Trophoblast cell (in vitro differentiated cells and primary cell): ENCODE measurements around the gene CD99.
"Not testable (repeated sequence)": the region's sequence is repeated elsewhere in the genome, so short reads cannot be mapped to it uniquely, and the experiment has no call there.

ENCODE experiments used
- DNase-seq, 2 donors: peaks; one replicate each; pipeline ENCODE4 v3.0.0-alpha.2; 2016
- H2AFZ ChIP-seq: 2 replicates; pipeline ENCODE4 v1.6.1; 2013; ENCODE audit warnings: low read length, moderate library complexity, mild to moderate bottlenecking; ENCODE audit not compliant: insufficient read depth, poor library complexity
- H2AK5ac ChIP-seq: 2 replicates; pipeline ENCODE4 v1.6.1; 2013; ENCODE audit warnings: mild to moderate bottlenecking, low read length
- H2BK120ac ChIP-seq: 2 replicates; pipeline ENCODE4 v1.6.1; 2013; ENCODE audit warnings: low read length, mild to moderate bottlenecking, moderate library complexity; ENCODE audit not compliant: insufficient read depth, poor library complexity
- H2BK12ac ChIP-seq: 2 replicates; pipeline ENCODE4 v1.6.1; 2013; ENCODE audit warnings: mild to moderate bottlenecking, low read length, moderate library complexity
- H2BK5ac ChIP-seq: 2 replicates; pipeline ENCODE4 v1.6.1; 2013; ENCODE audit warnings: low read length, low read depth, moderate library complexity, mild to moderate bottlenecking; ENCODE audit not compliant: poor library complexity
- H3K14ac ChIP-seq: 2 replicates; pipeline ENCODE4 v1.6.1; 2013; ENCODE audit warnings: mild to moderate bottlenecking, low read length
- H3K18ac ChIP-seq: 2 replicates; pipeline ENCODE4 v1.6.1; 2013; ENCODE audit warnings: mild to moderate bottlenecking, low read length
- H3K23ac ChIP-seq: 2 replicates; pipeline ENCODE4 v1.6.1; 2013; ENCODE audit warnings: low read length
- H3K27ac ChIP-seq: 2 replicates; pipeline ENCODE4 v1.5.1; 2013; ENCODE audit warnings: low read depth, mild to moderate bottlenecking, inconsistent platforms, low read length, moderate library complexity
- H3K27me3 ChIP-seq: 2 replicates; pipeline ENCODE4 v1.6.1; 2013; ENCODE audit warnings: inconsistent platforms, mild to moderate bottlenecking, low read length, moderate library complexity; ENCODE audit not compliant: insufficient read depth
- H3K36me3 ChIP-seq, 2 experiments: 1 replicate in 1 of 2; 2 replicates in 1 of 2; pipeline ENCODE4 v1.6.1; 2013; ENCODE audit warnings: low read length in 2 of 2, mild to moderate bottlenecking in 2 of 2, moderate library complexity in 1 of 2; ENCODE audit not compliant: insufficient read depth in 2 of 2, control insufficient read depth in 1 of 2
- H3K4ac ChIP-seq: 2 replicates; pipeline ENCODE4 v1.6.1; 2013; ENCODE audit warnings: low read depth, mild to moderate bottlenecking, low read length, moderate library complexity
- H3K4me1 ChIP-seq, 2 experiments: 1 replicate in 1 of 2; 2 replicates in 1 of 2; pipeline ENCODE4 v1.6.1; 2013; ENCODE audit warnings: low read length in 2 of 2, mild to moderate bottlenecking in 2 of 2, moderate library complexity in 1 of 2; ENCODE audit not compliant: insufficient read depth in 2 of 2, control insufficient read depth in 1 of 2
- H3K4me2 ChIP-seq: 2 replicates; pipeline ENCODE4 v1.6.1; 2013; ENCODE audit warnings: inconsistent platforms, mild to moderate bottlenecking, low read length, moderate library complexity
- H3K4me3 ChIP-seq: 2 replicates; pipeline ENCODE4 v1.5.1; 2013; ENCODE audit warnings: mild to moderate bottlenecking, low read depth, low read length, inconsistent platforms
- H3K79me1 ChIP-seq: one replicate; pipeline ENCODE4 v1.6.1; 2013; ENCODE audit warnings: low read length
- H3K79me2 ChIP-seq: 2 replicates; pipeline ENCODE4 v1.6.1; 2013; ENCODE audit warnings: low read length, mild to moderate bottlenecking; ENCODE audit not compliant: control insufficient read depth, insufficient read depth, poor library complexity
- H3K9ac ChIP-seq: 2 replicates; pipeline ENCODE4 v1.6.1; 2013; ENCODE audit warnings: mild to moderate bottlenecking, low read length
- H3K9me3 ChIP-seq: 2 replicates; pipeline ENCODE4 v1.6.1; 2013; ENCODE audit warnings: low read depth, mild to moderate bottlenecking, control low read depth, inconsistent platforms, low read length; ENCODE audit not compliant: insufficient read depth
- H4K12ac ChIP-seq: 2 replicates; pipeline ENCODE4 v1.6.1; 2013; ENCODE audit warnings: low read depth, mild to moderate bottlenecking, low read length, moderate library complexity
- H4K8ac ChIP-seq: 2 replicates; pipeline ENCODE4 v1.6.1; 2013; ENCODE audit warnings: low read depth, mild to moderate bottlenecking, low read length, moderate library complexity
- H4K91ac ChIP-seq: one replicate; pipeline ENCODE4 v1.6.1; 2013; ENCODE audit warnings: low read depth, mild to moderate bottlenecking, low read length, moderate library complexity
- WGBS: extraction: QIAGEN DNeasy Blood & Tissue Kit; methylation state at CpG from one replicate; pipeline ENCODE4 v1.1.7; 2013; ENCODE audit warnings: missing lambda C conversion rate; ENCODE audit not compliant: insufficient read length, insufficient coverage; ENCODE audit errors: extremely low coverage; 5-methylcytosine and 5-hydroxymethylcytosine counted together

The CD99 gene

GRCh38 chrX:2675657-2676200, 15.4 kb upstream of the CD99 start:
- not testable (repeated sequence) for H3K9ac ChIP-seq, H2BK120ac ChIP-seq, H3K14ac ChIP-seq, H2AK5ac ChIP-seq, H3K4me3 ChIP-seq, H3K4me2 ChIP-seq, H4K12ac ChIP-seq, H3K23ac ChIP-seq, H3K79me1 ChIP-seq, H2BK12ac ChIP-seq, H4K91ac ChIP-seq, H3K4me1 ChIP-seq, H2BK5ac ChIP-seq, H3K36me3 ChIP-seq, H3K27me3 ChIP-seq, H3K4ac ChIP-seq, H3K27ac ChIP-seq, H4K8ac ChIP-seq, H3K79me2 ChIP-seq, H2AFZ ChIP-seq, H3K18ac ChIP-seq, H3K9me3 ChIP-seq
- peak in 1 of 2 donors; percentile 14 for DNase-seq
- no CpG with 5 or more reads among the region's 7 CpGs for WGBS

DNA sequence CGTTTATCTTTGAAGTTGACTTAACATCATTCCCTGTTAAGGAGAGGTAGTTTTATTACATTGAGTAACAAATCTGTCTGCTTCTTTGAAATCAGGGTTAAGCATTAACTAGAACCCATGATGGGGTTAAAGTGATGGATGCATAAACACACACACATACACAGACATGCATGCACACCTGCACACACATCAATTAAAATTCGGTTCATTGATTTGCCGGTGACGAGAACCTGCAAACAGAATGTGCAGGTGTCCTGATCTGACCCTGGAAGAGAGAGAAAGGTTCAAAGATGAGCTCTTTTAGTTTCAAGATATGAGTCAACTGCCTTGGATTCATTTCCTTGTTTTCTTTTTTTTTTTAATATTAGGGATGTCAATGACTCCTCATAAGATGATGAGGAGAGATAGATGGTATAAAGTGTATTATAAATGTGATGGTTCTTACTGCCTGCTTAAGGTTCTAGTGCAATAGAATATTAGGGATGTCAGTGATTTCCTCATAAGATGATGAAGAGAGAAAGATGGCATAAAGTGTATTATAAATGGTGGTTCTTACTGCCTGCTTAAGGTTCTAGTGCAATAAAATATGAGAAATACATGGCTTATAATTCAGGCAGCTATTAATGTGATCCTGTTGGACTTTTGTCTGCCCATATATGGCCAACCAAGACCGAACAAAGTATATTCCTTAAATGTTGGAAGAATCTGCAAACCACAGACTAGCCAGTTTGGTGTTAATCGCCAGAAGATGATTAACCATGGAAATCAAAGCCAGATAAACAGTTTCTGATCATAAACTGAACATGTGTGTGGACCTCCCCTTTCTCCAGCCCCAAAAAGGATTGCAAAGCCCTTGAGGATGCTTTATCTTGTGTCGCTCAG, 14.1 kb upstream of the CD99 start:
- Histone ChIP-seq H2BK120ac (no peak overlapping the region), H3K79me1 (no peaks in the 10 kb centered on the region), H3K27me3 (no peaks in the 10 kb centered on the region), H3K4me2 (no peak overlapping the region), H4K8ac (no peak overlapping the region), H2BK5ac (no peak overlapping the region), H4K91ac (no peak overlapping the region), H3K4me3 (no peak overlapping the region), H3K27ac (no peak overlapping the region), H3K14ac (no peak overlapping the region), H3K9ac (no peak overlapping the region), H3K36me3 (no peaks in the 10 kb centered on the region), H2AFZ (no peak overlapping the region), H3K4ac (no peak overlapping the region), H3K4me1 (peaks cover 2 to 4% of the 10 kb centered on the region in 2 experiments), H2AK5ac (no peak overlapping the region), H3K23ac (no peak overlapping the region), H3K79me2 (no peaks in the 10 kb centered on the region), H2BK12ac (no peak overlapping the region), H3K9me3 (peaks cover 2% of the 10 kb centered on the region), H4K12ac (no peak overlapping the region), H3K18ac (no peak overlapping the region)
- DNase-seq: no peak
- WGBS: no CpG with 5 or more reads among the region's 7 CpGs

DNA sequence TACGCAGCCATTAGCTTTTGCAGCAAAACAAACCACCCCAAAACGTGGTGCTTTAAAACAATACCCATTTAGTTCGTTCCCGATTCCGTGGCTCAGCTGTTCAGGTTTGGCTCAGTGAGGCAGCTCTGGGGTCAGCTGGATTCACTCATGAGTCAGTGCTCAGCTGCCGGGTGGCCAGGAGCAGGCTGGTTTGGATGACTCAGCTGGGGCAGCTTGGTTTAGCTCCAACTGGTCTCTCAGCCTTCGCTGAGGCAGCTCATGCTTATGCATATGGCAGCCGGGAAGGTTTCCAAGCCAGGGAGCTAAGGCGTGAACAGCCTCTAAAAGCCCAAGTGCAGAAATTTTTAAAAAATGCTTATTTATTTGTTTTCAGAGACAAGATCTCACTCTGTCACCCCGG, 13.3 kb upstream of the CD99 start:
- Histone ChIP-seq H3K23ac (no peak overlapping the region), H3K4me1 (peaks cover 2 to 4% of the 10 kb centered on the region in 2 experiments), H4K8ac (no peak overlapping the region), H2BK5ac (no peak overlapping the region), H3K4me3 (no peak overlapping the region), H2AK5ac (no peak overlapping the region), H3K27ac (no peak overlapping the region), H3K36me3 (no peaks in the 10 kb centered on the region), H3K18ac (no peak overlapping the region), H3K9me3 (peaks cover 2% of the 10 kb centered on the region), H2AFZ (no peak overlapping the region), H4K12ac (no peak overlapping the region), H2BK120ac (no peak overlapping the region), H2BK12ac (no peak overlapping the region), H3K27me3 (no peaks in the 10 kb centered on the region), H3K9ac (no peak overlapping the region), H3K79me2 (no peaks in the 10 kb centered on the region), H3K4ac (no peak overlapping the region), H4K91ac (no peak overlapping the region), H3K79me1 (no peaks in the 10 kb centered on the region), H3K4me2 (no peak overlapping the region), H3K14ac (no peak overlapping the region)
- peak; percentile 54 to 66 for DNase-seq
- WGBS: no CpG with 5 or more reads among the region's 10 CpGs

DNA sequence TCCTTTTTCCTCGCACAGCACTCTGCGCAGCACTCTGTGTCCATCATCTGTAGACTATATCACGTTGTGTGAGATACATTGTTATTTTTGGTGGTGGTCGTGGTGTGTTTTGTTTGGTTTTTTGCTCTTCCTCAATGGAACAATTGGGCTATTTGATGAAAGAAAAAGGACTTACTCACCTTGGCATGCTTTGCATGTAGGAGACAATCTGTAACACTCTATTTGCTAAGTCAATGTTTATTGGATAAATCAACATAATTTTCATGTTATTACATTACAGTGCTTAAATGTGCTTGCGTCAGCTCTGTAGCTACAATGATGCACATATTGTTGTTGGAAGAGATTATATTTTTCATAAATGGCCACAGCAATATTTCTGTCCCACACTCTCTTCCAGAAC, 12.5 kb upstream of the CD99 start:
- no peak overlapping the region for H4K91ac ChIP-seq
- no peak overlapping the region for H2BK5ac ChIP-seq
- H2AK5ac ChIP-seq: no peak overlapping the region
- no peak overlapping the region for H3K14ac ChIP-seq
- no peak overlapping the region for H2BK120ac ChIP-seq
- H2BK12ac ChIP-seq: no peak overlapping the region
- H4K8ac ChIP-seq: no peak overlapping the region
- no peak overlapping the region for H3K27ac ChIP-seq
- H3K27me3 ChIP-seq: no peaks in the 10 kb centered on the region
- WGBS: no CpG with 5 or more reads among the region's 5 CpGs
- H3K4me3 ChIP-seq: no peak overlapping the region
- no peak overlapping the region for H3K4me2 ChIP-seq
- no peak overlapping the region for H4K12ac ChIP-seq
- no peak overlapping the region for H3K4ac ChIP-seq
- peaks cover 2 to 4% of the 10 kb centered on the region in 2 experiments for H3K4me1 ChIP-seq
- no peak overlapping the region for H3K9ac ChIP-seq
- no peaks in the 10 kb centered on the region for H3K36me3 ChIP-seq
- H2AFZ ChIP-seq: no peak overlapping the region
- DNase-seq: no peak
- no peak overlapping the region for H3K18ac ChIP-seq
- H3K9me3 ChIP-seq: no peaks in the 10 kb centered on the region
- H3K79me2 ChIP-seq: no peaks in the 10 kb centered on the region
- H3K23ac ChIP-seq: no peak overlapping the region
- H3K79me1 ChIP-seq: no peaks in the 10 kb centered on the region
